Activated CD4-positive, alpha-beta T cell treated with anti-CD3 and anti-CD28 coated beads, Interleukin-2, amount 10 ng/mL, durations not matched to agents 24 days and 14 days (primary cell): Measurements from ENCODE around the gene TSSK2. TPM values are rescaled to one million over a fixed set of nuclear protein-coding genes. Genes with fewer than 3 reads are reported as not detected.

Source experiments
- DNase-seq: peaks from one replicate; pipeline ENCODE4 v3.0.0; 2022
- H3K27ac Mint-ChIP-seq: one replicate; pipeline ENCODE4 v1.8.0; 2022; ENCODE audit warnings: mild to moderate bottlenecking, mixed read lengths
- H3K27me3 Mint-ChIP-seq: one replicate; pipeline ENCODE4 v1.8.0; 2022; ENCODE audit warnings: mixed read lengths
- H3K36me3 Mint-ChIP-seq: one replicate; pipeline ENCODE4 v1.8.0; 2022; ENCODE audit warnings: low read depth, mild to moderate bottlenecking, mixed read lengths
- H3K4me1 Mint-ChIP-seq: one replicate; pipeline ENCODE4 v1.8.0; 2021; ENCODE audit warnings: mixed read lengths
- H3K4me3 Mint-ChIP-seq: one replicate; pipeline ENCODE4 v1.8.0; 2022; ENCODE audit warnings: mild to moderate bottlenecking, moderate library complexity, mixed read lengths
- H3K9me3 Mint-ChIP-seq: one replicate; pipeline ENCODE4 v1.8.0; 2021; ENCODE audit warnings: mixed read lengths
- intact Hi-C: fragments of 100-400 bp; cut with micrococcal nuclease; formaldehyde crosslinking; loops from one replicate; pipeline ENCODE4 v1.15.1; 2023
- total RNA-seq: library from RNA; stranded (reverse); gene quantifications from 2 replicates; pipeline ENCODE4 v1.2.3, GENCODE V29; 2022

TSSK2 gene
- total RNA-seq, 1 donor from 2014 or later: not detected

DNA sequence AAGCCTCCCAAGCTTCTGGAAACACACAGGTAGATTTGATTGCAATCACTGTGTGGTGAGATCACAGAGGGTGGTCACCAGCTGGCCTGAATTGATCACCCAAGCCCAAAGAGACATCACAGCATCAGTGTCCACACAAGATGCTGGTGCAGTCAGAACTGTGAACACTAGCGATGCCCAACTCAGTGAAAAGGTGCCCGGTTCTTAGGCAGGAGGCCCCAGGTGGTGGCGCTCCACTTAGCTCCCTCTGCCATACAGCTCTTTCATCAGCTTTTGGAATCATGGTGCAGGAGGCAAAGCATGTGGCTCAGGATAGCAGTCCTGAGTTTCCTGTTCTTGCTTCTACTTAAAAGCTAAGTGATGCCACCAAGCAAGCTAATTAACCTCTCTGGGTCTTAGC, 20.0 kb upstream of the TSSK2 start:
- H3K4me1 Mint-ChIP-seq: peaks cover 50% of the 10 kb centered on the region
- H3K27me3 Mint-ChIP-seq: no peaks in the 10 kb centered on the region
- intact Hi-C loops: no loop called here
- H3K4me3 Mint-ChIP-seq: no peak overlapping the region
- DNase-seq: no peak
- H3K36me3 Mint-ChIP-seq: peaks cover 12% of the 10 kb centered on the region
- H3K27ac Mint-ChIP-seq: no peak overlapping the region
- H3K9me3 Mint-ChIP-seq: no peaks in the 10 kb centered on the region

GRCh38 chr22:19111584-19111983, 19.5 kb upstream of the TSSK2 start:
- H3K4me1 Mint-ChIP-seq: peaks cover 51% of the 10 kb centered on the region
- peaks cover 13% of the 10 kb centered on the region for H3K36me3 Mint-ChIP-seq
- no peak overlapping the region for H3K4me3 Mint-ChIP-seq
- DNase-seq: no peak
- no peaks in the 10 kb centered on the region for H3K27me3 Mint-ChIP-seq
- no peaks in the 10 kb centered on the region for H3K9me3 Mint-ChIP-seq
- no peak overlapping the region for H3K27ac Mint-ChIP-seq
- intact Hi-C loops: no loop called here

- H3K4me1 Mint-ChIP-seq: peaks cover 50% of the 10 kb centered on the region
- intact Hi-C loops: no loop called here
- H3K9me3 Mint-ChIP-seq: no peaks in the 10 kb centered on the region
- peaks cover 11% of the 10 kb centered on the region for H3K36me3 Mint-ChIP-seq
- no peak for DNase-seq
- H3K4me3 Mint-ChIP-seq: no peak overlapping the region
- H3K27ac Mint-ChIP-seq: no peak overlapping the region
- no peaks in the 10 kb centered on the region for H3K27me3 Mint-ChIP-seq
These were observed 17.7 kb upstream of the TSSK2 start for GRCh38 chr22:19113429-19113828.

GRCh38 chr22:19114984-19115552, 16.0 kb upstream of the TSSK2 start:
- H3K27me3 Mint-ChIP-seq: no peaks in the 10 kb centered on the region
- H3K27ac Mint-ChIP-seq: no peak overlapping the region
- H3K36me3 Mint-ChIP-seq: peaks cover 12% of the 10 kb centered on the region
- no peak overlapping the region for H3K4me3 Mint-ChIP-seq
- H3K9me3 Mint-ChIP-seq: no peaks in the 10 kb centered on the region
- H3K4me1 Mint-ChIP-seq: peaks cover 44% of the 10 kb centered on the region
- no peak for DNase-seq
- intact Hi-C loops: no loop called here

DNA sequence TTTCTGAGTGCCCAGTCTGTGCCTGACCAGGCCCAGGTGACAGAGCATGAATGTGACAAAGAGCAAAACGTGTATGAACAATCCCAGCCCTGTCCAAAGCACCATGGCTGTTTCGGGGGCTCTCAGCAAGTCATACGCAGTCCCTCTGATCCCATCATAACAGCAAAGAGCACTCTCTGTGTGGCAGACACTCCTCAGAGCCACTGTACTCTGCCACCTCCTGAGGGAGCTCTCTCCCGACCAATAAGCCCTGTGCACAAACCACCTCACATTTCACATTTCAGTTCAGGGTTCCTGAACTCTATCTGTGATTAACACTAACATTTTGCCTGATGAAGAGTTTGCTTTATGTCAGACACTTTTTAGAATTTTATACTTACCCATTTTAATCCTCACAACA, 15.5 kb upstream of the TSSK2 start:
- no peak for DNase-seq
- Mint-ChIP-seq H3K9me3 (no peaks in the 10 kb centered on the region), H3K36me3 (peaks cover 12% of the 10 kb centered on the region), H3K4me1 (peaks cover 46% of the 10 kb centered on the region), H3K4me3 (no peak overlapping the region), H3K27me3 (no peaks in the 10 kb centered on the region), H3K27ac (no peak overlapping the region)
- intact Hi-C loops: no loop called here

- Mint-ChIP-seq H3K4me1 (peaks cover 45% of the 10 kb centered on the region), H3K27me3 (no peaks in the 10 kb centered on the region), H3K36me3 (peaks cover 11% of the 10 kb centered on the region), H3K9me3 (no peaks in the 10 kb centered on the region), H3K4me3 (no peak overlapping the region), H3K27ac (no peak overlapping the region)
- no peak for DNase-seq
- intact Hi-C loops: no loop called here
These were observed 14.0 kb upstream of the TSSK2 start for GRCh38 chr22:19117111-19117512.

GRCh38 chr22:19118329-19118880, 12.7 kb upstream of the TSSK2 start:
- intact Hi-C loops: no loop called here
- Mint-ChIP-seq H3K36me3 (peaks cover 11% of the 10 kb centered on the region), H3K27me3 (no peaks in the 10 kb centered on the region), H3K27ac (no peak overlapping the region), H3K4me3 (no peak overlapping the region), H3K9me3 (no peaks in the 10 kb centered on the region), H3K4me1 (peaks cover 54% of the 10 kb centered on the region)
- peak; percentile 76 for DNase-seq

- intact Hi-C loops: loop anchor here (5.0 kb wide), 1 partner anchor 327 kb away; the partner anchor contains the start of gene C22orf39
- DNase-seq: no peak
- H3K9me3 Mint-ChIP-seq: no peaks in the 10 kb centered on the region
- H3K4me1 Mint-ChIP-seq: peaks cover 50% of the 10 kb centered on the region
- no peak overlapping the region for H3K27ac Mint-ChIP-seq
- H3K36me3 Mint-ChIP-seq: peaks cover 8% of the 10 kb centered on the region
- peak overlapping the region; percentile 91 for H3K4me3 Mint-ChIP-seq
- H3K27me3 Mint-ChIP-seq: no peaks in the 10 kb centered on the region
These were observed 11.2 kb upstream of the TSSK2 start for GRCh38 chr22:19119949-19120348.

- Mint-ChIP-seq H3K27me3 (no peaks in the 10 kb centered on the region), H3K27ac (peak overlapping the region; percentile 54), H3K36me3 (peaks cover 6% of the 10 kb centered on the region), H3K9me3 (no peaks in the 10 kb centered on the region), H3K4me3 (peak overlapping the region; percentile 91), H3K4me1 (peaks cover 47% of the 10 kb centered on the region)
- intact Hi-C loops: loop anchor here (5.0 kb wide), 1 partner anchor 326 kb away; the partner anchor contains the start of gene C22orf39
- DNase-seq: no peak
These were observed 10.1 kb upstream of the TSSK2 start for GRCh38 chr22:19120829-19121630.

- peaks cover 43% of the 10 kb centered on the region for H3K4me1 Mint-ChIP-seq
- H3K27me3 Mint-ChIP-seq: no peaks in the 10 kb centered on the region
These were observed 9.4 kb upstream of the TSSK2 start for GRCh38 chr22:19121631-19122142.

DNA sequence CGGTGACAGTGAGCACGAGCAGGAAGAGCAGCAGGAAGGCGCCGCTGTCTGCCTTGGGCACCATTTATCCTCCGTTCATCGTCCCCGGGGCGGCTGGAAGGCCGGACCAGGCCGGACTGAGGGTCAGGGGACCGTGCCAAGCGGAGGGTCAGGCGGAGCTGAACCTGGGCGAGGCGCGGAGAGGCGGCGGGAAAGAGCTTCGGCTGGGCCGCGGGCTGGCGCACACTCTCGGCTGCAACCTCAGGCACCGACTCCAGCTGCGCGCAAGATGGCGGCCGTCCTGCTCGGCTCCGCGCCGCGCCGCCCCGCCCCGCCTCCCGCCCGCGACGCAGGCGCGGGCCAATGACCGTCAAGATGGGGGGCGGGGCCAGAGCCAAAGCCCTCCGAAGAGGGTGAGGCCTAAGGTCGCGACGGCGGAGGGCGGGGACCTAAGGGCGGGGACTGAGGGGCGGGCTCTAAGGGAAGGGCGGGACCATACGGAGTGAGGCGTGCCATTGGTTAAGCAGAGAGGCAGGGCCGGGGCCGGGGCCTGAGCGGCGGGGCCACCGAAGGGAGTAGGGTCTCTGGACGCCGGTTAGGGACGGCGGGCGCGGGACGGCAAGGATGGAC, 8.9 kb upstream of the TSSK2 start, which contains the start of gene DGCR2:
Gene DGCR2 (minus strand): TSS at position 270 of the 609 bp plus-strand sequence. CDS start 206 bp downstream, at position 64.
- Mint-ChIP-seq H3K9me3 (no peaks in the 10 kb centered on the region), H3K4me1 (peaks cover 39% of the 10 kb centered on the region), H3K4me3 (peak within 1 kb of the TSS; percentile 91), H3K27me3 (no peaks in the 10 kb centered on the region), H3K36me3 (peaks cover 2% of the 10 kb centered on the region), H3K27ac (peak within 1 kb of the TSS; percentile 65)
- DNase-seq: peak; percentile 98
- intact Hi-C loops: loop anchor here (1.0 to 5.0 kb wide), 6 partner anchors 13 to 357 kb away; partner anchors contain the start of genes C22orf39, CDC45, CLTCL1 and ESS2

More at GRCh38 chr22:19121631-19122142, 9.4 kb upstream of the TSSK2 start:
- intact Hi-C loops: loop anchor here (1.0 to 5.0 kb wide), 6 partner anchors 13 to 357 kb away; partner anchors contain the start of genes C22orf39, CDC45, CLTCL1 and ESS2
- Mint-ChIP-seq H3K9me3 (no peaks in the 10 kb centered on the region), H3K27ac (peak overlapping the region; percentile 54), H3K36me3 (peaks cover 5% of the 10 kb centered on the region), H3K4me3 (peak overlapping the region; percentile 91)
- peak; percentile 79 for DNase-seq

- Mint-ChIP-seq H3K27me3 (no peaks in the 10 kb centered on the region), H3K36me3 (peaks cover 2% of the 10 kb centered on the region), H3K4me1 (peaks cover 34% of the 10 kb centered on the region), H3K4me3 (peak overlapping the region; percentile 86), H3K9me3 (no peaks in the 10 kb centered on the region), H3K27ac (peak overlapping the region; percentile 65)
- no peak for DNase-seq
- intact Hi-C loops: loop anchor here (1.0 to 5.0 kb wide), 6 partner anchors 14 to 356 kb away; partner anchors contain the start of genes C22orf39, CDC45, CLTCL1 and ESS2
These were observed 8.2 kb upstream of the TSSK2 start for GRCh38 chr22:19122752-19123492.

GRCh38 chr22:19123936-19124335, 7.2 kb upstream of the TSSK2 start:
- H3K36me3 Mint-ChIP-seq: peaks cover 1% of the 10 kb centered on the region
- H3K27ac Mint-ChIP-seq: no peak overlapping the region
- no peak for DNase-seq
- H3K4me1 Mint-ChIP-seq: peaks cover 26% of the 10 kb centered on the region
- H3K9me3 Mint-ChIP-seq: no peaks in the 10 kb centered on the region
- H3K4me3 Mint-ChIP-seq: no peak overlapping the region
- H3K27me3 Mint-ChIP-seq: no peaks in the 10 kb centered on the region
- intact Hi-C loops: loop anchor here (2.0 to 5.0 kb wide), 3 partner anchors 15 to 355 kb away; partner anchors contain the start of genes C22orf39, CDC45 and UFD1
